Measurements from ENCODE around the gene KLF7.

KLF7 gene

GRCh38 chr2:207112785-207113184, 53.0 kb downstream of the KLF7 start:
- no peak for TF ChIP-seq CTCF (IDR thresholded peaks at IDR 0.05; ENCODE audit: insufficient read depth, low read length, poor library complexity, severe bottlenecking)
- TF ChIP-seq EZH2phosphoT487 (conservative IDR thresholded peaks at IDR 0.05; ENCODE audit: low read length) = no peak
- H3K27ac ChIP-seq (ENCODE audit: low read depth, low read length) = no peak overlapping the region
- H2AFZ ChIP-seq (ENCODE audit: low read depth, low read length, severe bottlenecking) = no peak overlapping the region
- no peaks in the 10 kb centered on the region for H3K9me3 ChIP-seq (ENCODE audit: insufficient read depth, low read length)
- H3K4me2 ChIP-seq (ENCODE audit: low read depth, low read length, poor library complexity, severe bottlenecking) = no peak overlapping the region
- H3F3A ChIP-seq (ENCODE audit: insufficient read depth) = no peaks in the 10 kb centered on the region
- H3K79me2 ChIP-seq (ENCODE audit: insufficient read depth, low read length) = no peaks in the 10 kb centered on the region
- no peaks in the 10 kb centered on the region for H3K27me3 ChIP-seq (ENCODE audit: low read length)
- H4K20me1 ChIP-seq (ENCODE audit: low read depth, low read length) = no peaks in the 10 kb centered on the region
- no peak overlapping the region for H3K9ac ChIP-seq (ENCODE audit: low read length)
- no peak overlapping the region for H3K4me3 ChIP-seq (ENCODE audit: insufficient read depth, low read length, poor library complexity, severe bottlenecking)
- H3K36me3 ChIP-seq (ENCODE audit: low read length) = no peaks in the 10 kb centered on the region
- H3K9me2 ChIP-seq (replicated peaks; ENCODE audit: insufficient read depth, low read length) = no peaks in the 10 kb centered on the region

- H3K36me3 ChIP-seq (ENCODE audit: low read length) = no peaks in the 10 kb centered on the region
- no peaks in the 10 kb centered on the region for H3K27me3 ChIP-seq (ENCODE audit: low read length)
- H3K9ac ChIP-seq (ENCODE audit: low read length) = no peak overlapping the region
- H3K4me3 ChIP-seq (ENCODE audit: insufficient read depth, low read length, poor library complexity, severe bottlenecking) = no peak overlapping the region
- TF ChIP-seq EZH2phosphoT487 (conservative IDR thresholded peaks at IDR 0.05; ENCODE audit: low read length) (no peak), CTCF (IDR thresholded peaks at IDR 0.05; ENCODE audit: insufficient read depth, low read length, poor library complexity, severe bottlenecking) (no peak)
- H3K4me2 ChIP-seq (ENCODE audit: low read depth, low read length, poor library complexity, severe bottlenecking) = no peak overlapping the region
- H3F3A ChIP-seq (ENCODE audit: insufficient read depth) = no peaks in the 10 kb centered on the region
- H4K20me1 ChIP-seq (ENCODE audit: low read depth, low read length) = no peaks in the 10 kb centered on the region
- H3K9me2 ChIP-seq (replicated peaks; ENCODE audit: insufficient read depth, low read length) = no peaks in the 10 kb centered on the region
- no peak overlapping the region for H2AFZ ChIP-seq (ENCODE audit: low read depth, low read length, severe bottlenecking)
- no peak overlapping the region for H3K27ac ChIP-seq (ENCODE audit: low read depth, low read length)
- H3K9me3 ChIP-seq (ENCODE audit: insufficient read depth, low read length) = no peaks in the 10 kb centered on the region
- H3K79me2 ChIP-seq (ENCODE audit: insufficient read depth, low read length) = no peaks in the 10 kb centered on the region
Measured at GRCh38 chr2:207112383-207112782, 53.4 kb downstream of the KLF7 start.

GRCh38 chr2:207111757-207112156, 54.0 kb downstream of the KLF7 start:
- Histone ChIP-seq H3K4me2 (ENCODE audit: low read depth, low read length, poor library complexity, severe bottlenecking) (no peak overlapping the region), H3K9ac (ENCODE audit: low read length) (no peak overlapping the region), H3K9me2 (replicated peaks; ENCODE audit: insufficient read depth, low read length) (no peaks in the 10 kb centered on the region), H3K4me3 (ENCODE audit: insufficient read depth, low read length, poor library complexity, severe bottlenecking) (no peak overlapping the region), H2AFZ (ENCODE audit: low read depth, low read length, severe bottlenecking) (no peak overlapping the region), H3K27ac (ENCODE audit: low read depth, low read length) (no peak overlapping the region), H3K27me3 (ENCODE audit: low read length) (no peaks in the 10 kb centered on the region), H3K9me3 (ENCODE audit: insufficient read depth, low read length) (no peaks in the 10 kb centered on the region), H3K79me2 (ENCODE audit: insufficient read depth, low read length) (no peaks in the 10 kb centered on the region), H4K20me1 (ENCODE audit: low read depth, low read length) (no peaks in the 10 kb centered on the region), H3F3A (ENCODE audit: insufficient read depth) (no peaks in the 10 kb centered on the region), H3K36me3 (ENCODE audit: low read length) (no peaks in the 10 kb centered on the region)
- TF ChIP-seq EZH2phosphoT487 (conservative IDR thresholded peaks at IDR 0.05; ENCODE audit: low read length) = no peak
- no peak for TF ChIP-seq CTCF (IDR thresholded peaks at IDR 0.05; ENCODE audit: insufficient read depth, low read length, poor library complexity, severe bottlenecking)
